Activated CD8-positive, alpha-beta memory T cell treated with anti-CD3 and anti-CD28 coated beads, Interleukin-2, amount 50 U/mL, for 1 hour (primary cell): ENCODE measurements around the gene KCNC3.
"Not testable (repeated sequence)": the region's sequence is repeated elsewhere in the genome, so short reads cannot be mapped to it uniquely, and the experiment has no call there.

ENCODE experiments used
- DNase-seq: peaks from one replicate; pipeline ENCODE4 v3.0.0-alpha.2; 2020; ENCODE audit errors: extremely low read depth

The KCNC3 gene

DNA sequence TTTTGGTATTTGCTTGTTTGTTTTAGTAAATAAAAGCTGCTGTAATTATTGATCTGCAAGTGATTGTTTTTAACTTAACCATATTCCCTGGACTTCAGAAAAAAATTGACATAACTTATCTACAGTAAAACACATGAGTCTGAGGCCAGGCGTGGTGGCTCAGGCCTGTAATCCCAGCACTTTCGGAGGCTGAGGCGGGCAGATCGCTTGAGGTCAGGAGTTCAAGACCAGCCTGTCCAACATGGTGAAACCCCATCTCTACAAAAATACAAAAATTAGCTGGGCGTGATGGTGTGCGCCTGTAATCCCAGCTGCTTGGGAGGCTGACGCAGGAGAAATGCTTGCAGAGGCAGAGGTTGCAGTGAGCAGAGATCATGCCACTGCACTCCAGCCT is 24.3 kb upstream of the KCNC3 start:
- not testable (repeated sequence) for DNase-seq

DNA sequence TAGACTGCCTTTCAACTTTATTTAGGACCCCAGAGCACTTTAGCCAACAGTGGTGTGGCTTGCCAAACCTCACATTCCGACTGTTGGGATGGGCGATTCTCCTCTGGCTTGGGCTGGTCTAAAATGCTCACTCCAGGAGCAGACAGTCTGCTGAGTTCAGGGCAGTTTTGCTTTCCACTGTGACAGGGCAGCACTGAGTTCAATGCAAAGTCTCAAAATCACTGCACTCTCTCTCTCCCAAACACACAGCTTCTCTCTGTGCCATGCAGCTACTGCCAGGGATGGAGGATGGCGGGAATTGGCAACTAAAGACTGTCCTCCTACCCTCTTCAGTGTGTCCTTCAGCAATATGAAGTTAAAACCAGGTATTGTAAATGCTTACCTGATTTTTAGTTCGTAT is 23.1 kb upstream of the KCNC3 start:
- no peak for DNase-seq

DNA sequence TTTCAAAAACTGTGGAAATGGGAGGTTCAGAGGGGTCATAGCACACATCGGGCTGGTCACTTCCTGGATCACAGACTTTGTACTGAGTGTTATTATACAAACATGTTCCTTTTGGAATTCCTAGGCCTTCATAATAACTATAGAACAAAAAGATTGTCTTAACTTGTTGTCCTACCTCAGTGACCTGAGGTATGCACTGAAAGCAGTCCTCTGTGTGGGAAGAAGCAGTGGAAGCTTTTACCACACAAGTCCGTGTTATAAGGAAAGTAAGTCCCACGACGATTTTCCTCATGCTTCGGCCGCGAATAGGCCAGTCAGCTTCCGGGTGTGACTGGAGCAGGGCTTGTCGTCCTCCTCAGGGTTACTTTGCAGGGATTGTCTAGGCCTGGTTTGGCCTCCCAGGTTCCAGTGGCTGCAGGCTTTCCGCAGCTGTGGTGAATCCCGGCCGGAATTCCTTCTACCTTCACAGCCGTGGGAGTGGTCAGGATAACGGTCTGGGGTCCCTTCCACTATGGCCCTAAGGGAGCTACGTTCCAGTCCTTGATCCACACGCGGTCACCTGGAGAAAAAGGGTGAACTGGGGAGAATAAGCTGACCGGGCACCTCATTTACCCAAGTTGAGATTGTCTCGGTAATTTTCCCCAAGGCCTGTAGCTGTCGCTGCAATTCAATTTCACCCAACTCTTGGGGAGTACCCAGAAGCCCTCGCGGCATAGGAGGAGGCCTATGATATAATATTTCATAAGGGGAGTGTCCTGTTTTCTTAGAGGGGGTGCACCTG is 20.3 kb upstream of the KCNC3 start:
- DNase-seq, result no peak

DNA sequence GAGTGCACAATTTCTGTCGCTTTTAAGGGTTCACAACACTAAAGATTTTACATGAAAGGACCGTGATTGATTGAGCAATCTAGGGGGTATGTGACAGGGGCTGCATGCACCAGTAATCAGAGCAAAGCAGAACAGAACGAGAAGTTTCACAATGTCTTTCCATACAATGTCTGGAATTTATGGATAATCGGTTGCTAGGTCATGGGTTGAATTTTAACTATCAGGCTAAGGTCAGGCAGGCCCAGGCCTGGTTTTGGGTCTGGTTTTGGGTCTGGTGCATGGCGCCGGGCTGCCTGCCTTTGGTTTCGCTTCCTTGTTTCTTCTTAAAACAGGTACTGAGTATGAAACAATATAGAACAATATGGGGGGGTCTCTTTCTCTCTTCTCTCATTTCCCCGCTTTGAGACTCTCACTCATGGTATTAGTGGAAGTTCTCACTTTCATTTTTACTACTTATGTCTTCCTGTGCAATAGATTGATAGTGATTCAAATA is 18.0 kb upstream of the KCNC3 start:
- not testable (repeated sequence) for DNase-seq

DNA sequence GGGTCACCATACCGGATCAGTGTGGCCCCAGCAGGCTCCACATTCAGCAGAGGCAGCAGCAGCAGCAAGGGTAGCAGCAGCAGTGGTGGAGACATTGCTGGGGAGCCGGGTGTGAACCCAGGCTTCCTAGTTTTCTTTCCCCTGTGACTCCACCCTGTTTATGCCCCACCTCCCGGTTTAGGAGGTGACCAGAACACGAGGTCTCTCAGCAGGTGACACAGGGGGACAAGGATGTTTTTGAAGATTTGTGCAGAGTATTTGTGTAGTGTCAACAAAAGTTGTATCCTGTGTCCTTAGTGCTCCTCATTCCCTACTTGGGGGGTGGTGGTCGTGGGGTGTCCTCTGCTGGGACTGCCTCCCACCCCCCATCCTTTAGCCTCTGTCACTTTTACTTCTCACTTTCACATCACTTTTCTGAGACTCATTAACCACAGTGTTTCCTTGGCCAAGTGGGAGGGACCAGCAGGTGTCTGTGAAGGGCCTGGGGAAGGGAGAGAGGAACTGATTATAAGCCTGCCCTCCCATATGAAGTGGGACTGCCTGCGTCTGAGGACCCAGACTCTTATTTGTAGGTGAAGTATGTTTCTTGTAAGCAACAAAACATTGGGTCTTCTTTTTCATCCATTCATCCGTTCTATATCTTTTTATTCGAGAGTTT is 15.6 kb upstream of the KCNC3 start:
- DNase-seq, result no peak

DNA sequence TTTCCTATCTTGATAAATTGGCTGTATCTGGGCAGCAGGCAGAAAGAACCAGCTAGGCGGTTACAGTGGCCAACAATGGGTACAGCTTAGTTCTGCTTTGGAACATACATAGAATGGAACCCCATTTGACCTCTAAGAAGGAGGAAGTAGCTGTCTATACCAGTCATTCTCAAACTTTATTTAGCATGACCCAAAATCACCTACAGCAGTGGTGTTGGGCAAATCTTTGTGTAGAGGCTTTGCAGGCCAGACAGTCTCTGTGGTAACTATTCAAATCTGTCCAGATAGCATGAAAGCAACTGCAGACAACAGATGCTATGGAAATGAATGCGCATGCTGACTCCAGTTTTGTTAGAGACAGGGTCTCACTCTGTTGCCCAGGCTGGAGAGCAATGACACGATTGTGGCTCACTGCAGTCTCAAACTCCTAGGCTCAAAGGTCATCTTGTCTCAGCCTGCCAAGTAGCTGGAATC is 12.0 kb upstream of the KCNC3 start:
- no peak for DNase-seq

DNA sequence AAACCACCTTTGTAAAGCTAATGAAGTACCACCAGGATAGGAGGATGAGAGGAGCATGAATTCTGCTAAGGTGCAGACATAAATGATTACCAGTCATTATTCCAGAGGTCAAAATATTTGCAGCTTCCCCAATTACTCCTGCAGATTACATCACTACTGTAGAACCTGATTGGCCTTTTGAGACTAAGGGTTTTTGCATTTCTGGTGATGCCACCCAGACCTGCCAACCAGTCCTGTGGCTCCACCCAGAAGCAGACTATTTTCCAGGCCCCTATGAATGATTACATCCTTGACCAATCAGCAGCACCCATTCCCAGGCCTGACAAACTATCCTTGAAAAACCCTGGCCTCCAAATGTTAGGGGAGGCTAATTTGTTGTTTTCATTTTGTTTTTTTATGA is 11.2 kb upstream of the KCNC3 start:
- no peak for DNase-seq

DNA sequence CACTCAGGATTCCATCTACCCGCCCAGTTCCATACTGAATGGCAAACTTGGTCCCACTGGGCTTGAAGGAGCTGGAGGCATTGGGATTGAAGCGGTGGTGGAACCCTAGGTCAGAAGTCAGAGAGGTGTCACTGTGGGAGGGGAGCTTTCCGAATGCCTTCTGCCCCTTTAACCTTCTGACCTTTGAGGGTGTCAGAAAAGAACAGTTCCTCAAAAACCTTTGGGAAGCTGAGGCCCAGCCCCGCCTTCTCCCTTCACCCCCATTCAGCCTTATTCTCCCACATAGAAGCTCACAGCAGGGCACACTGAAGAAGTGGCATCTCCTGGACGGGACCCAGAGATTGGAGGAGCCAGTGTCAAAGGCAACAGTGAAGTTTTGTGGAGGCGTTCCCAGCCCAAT is 7.9 kb upstream of the KCNC3 start:
- DNase-seq, result not testable (repeated sequence)

DNA sequence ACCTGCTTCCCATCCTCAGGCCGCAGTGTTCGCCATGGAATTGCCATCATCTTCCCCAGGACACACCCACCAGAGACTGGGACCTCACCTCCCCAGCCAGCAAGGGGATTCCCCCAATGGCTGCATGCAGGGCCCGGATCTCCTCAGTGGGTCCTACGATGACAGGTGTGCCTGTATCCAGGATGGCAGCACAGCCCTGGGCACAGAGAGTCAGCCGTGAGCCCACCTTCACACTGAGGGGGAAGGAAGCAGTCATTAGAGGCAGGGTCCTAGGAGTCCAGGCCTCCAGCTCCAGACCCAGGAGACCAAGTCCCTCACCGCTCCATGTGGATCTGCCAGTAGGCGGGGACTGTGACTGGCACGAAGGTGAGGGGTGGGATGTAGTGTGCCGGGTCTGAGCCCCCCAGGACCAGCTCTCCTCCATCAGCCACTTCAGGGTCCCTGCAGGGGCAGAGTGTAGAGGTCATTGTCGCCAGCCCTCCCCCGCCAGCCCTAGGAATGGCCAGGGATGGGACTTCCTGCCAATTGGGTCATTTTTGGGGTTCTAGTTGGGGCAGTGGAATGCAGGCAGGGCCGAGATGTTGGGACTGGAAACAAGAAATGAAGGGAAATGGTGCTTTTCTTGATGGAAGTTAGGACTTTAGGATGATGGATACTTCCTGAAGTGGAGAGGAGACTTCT is 5.7 kb upstream of the KCNC3 start:
- no peak for DNase-seq

DNA sequence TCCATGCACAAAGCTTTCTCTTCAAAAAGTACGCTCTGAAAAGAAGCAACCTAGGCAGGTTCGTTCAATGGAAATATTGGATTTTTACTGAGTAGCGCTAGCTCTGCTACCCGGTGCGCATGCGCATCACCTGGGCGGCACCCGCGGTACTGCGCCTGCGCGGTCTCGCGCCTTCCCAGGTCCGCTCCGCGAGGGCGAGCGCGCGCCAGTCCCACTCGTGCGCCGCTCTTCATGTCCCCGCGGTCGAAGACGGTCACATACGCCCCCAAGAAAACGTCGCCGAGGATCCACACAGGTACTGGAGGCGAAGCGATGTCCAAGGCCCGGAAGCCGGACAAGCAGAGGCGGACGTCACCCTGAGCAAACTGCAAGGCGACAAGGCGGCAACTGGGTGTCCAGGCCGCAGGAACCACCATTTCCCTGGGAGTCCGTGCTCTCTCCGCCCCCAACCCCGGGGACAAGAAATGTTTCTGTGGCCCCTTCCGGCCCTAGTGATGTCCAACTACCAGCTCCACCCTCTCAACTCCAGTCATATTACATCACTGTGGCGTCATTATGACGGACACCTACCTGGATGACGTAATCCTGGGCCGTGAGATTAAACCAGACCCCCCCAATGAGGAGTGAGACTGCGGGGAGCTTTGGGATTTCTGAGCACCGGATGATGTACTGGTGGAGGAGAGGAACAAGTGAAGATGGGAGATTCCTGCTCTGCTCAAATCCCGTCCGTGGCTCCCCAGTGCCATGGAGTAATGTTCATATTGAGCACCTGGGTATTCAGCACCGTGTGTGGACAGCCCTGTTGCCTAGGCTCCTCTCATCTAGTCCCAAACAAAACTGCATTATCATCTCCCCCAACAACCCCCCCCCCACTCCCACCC is 4.8 kb upstream of the KCNC3 start:
- DNase-seq, result no peak

DNA sequence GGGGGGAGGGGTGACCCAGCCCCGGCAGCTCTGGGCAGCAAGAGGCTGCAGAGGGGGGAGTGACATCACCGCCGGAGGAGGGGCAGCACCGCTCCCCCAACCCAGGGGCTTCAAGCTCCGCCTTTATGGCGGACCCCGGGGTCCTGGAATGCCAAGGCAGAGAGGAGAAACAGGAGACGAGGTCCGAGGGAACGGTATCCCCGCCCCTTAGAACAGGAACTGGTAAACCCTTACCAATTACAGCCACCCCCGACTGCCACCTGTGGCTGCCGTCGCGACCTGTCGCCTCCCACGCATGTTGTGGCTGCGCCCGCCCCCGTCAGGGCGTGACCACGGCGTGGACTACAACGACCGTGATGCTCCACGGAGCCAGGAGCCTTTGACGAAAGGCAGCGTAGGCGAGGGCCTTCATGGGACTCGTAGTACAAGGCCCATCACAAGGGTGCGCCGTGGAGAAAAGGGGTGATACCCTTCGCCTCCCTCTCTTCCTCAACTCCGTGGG is 4.1 kb upstream of the KCNC3 start:
- peak; percentile 68 for DNase-seq

DNA sequence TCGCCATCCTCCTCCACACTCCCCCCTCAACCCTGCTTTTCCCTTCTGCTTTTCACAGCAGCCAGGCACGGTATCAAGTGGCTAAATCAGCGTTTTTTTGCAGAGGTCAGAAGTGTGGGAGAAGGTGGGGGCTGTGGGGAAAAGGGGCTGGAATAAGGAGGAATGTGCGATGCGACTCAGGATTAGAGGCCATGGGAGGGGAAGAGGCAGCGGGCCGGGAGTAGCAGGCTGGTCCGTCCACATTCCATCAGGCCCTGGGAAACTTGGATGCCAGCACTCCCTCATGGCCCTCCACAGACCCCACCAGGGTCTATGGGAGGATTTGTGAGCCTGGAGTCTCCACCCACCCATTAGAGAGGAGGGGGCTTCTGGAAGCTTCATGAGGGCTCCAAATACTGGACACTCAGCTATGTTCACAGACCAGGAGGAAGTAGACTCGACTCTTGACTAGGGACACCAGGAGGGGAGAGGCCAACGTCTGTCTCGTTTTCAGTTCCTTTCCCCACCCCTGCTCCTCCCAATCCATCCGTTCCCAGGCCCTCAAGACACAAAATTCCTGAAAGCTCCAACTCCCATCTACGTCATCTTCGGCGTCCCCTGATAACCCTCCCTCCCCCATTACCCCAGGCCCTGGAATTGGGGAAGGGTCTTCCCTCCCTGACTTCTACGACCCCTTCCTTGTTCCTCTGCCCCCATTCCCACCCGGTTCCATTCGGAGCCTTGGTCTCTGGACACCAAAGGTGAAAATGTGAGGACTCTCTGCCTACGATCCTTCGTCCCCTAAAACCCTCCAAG is 3.3 kb upstream of the KCNC3 start:
- no peak for DNase-seq

DNA sequence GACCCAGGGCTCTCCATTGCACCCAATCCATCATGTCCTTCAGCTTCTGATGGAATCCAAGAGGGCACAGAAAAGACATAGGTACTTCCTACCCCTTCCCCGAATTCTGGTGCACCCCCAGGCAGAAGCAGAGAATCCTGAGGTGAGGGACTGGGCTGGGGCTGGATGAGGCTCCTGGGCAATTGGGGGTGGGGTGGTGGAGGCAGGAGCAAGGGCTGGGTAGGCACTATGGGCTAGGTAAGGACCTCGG is 2.7 kb upstream of the KCNC3 start:
- no peak for DNase-seq

DNA sequence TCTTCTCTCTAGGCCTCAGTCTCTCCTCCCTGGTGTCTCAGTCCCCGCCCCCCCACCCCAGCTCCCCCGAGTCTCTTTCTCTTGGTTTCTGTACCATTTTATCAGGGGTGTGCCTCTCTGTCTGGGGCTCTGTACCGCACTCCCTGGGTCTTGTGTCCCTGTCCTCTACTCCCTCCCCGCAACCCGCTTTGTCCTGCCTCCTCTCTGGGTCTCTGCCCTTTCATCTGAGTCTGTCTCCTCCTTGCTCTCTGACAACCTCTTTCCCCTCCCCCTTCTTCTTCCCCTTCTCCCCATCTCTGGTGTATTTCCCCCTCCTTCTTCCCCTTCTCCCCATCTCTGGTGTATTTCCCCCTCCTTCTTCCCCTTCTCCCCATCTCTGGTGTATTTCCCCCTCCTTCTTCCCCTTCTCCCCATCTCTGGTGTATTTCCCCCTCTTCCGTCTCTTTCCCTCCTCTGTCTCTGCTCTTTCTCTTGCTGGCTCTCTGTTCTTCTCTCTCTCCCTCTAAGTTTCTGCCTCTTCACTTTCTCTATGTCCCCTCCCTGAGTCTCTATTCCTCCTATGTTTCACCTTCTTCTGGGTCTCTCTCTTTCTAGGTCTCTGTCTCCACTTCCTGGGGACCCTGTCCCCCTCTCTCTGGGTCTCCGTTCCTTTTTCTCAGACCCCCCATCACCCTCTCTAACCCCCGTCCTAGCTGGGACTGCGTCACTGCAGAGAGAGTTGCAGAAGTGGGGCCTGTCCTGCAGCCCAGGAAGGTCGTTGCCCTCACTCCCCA is 2.2 kb upstream of the KCNC3 start:
- DNase-seq, result no peak

DNA sequence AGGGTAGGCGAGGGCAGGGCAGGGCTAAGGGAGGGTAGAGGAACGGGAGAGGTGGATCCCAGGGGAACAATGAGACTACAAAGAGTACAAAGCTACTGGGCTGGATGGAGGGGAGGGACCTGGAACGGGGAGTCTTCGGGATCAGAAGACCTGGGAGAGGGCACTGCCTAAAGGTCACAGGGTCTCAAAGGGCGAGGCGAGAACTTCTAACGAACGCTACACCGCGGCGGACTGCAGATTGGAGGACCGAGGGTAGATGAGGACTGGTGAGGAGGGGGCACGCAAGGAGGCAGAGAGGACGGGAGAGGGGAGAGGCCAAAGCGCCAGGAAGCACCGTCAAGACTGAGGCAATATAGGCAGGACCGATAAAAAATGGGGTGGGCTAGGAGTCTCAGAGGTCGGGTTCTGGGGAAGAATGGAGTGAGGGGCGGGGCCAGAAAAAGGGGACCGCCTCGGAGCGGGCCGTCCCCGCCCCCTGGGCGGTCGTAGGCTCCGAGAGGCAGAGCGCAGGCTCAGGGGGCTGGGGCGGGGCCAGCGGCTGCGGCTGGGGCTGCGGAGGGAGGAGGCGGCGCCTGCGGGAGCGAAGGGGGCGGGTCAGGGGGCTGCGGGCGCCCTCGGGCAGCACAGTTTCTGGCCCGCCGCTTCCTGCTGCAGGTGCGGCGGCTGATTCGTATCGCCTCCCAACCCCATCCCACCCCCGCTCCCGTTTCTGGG is 1.3 kb upstream of the KCNC3 start:
- DNase-seq, result no peak

DNA sequence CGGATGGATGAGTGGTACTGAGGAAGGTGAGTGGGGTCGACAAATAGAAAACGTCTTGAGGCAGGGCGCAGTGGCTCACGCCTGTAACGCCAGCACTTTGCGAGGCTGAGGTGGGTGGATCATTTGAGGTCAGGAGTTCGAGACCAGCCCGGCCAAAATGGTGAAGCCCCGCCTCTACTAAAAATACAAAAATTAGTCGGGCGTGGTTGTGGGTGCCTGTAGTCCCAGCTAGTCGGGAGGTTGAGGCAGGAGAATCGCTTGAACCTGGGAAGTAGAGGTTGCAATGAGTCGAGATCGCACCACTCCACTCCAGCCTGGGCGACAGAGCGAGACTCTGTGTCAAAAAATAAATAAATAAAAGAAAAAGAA is 733 bp upstream of the KCNC3 start:
- not testable (repeated sequence) for DNase-seq

DNA sequence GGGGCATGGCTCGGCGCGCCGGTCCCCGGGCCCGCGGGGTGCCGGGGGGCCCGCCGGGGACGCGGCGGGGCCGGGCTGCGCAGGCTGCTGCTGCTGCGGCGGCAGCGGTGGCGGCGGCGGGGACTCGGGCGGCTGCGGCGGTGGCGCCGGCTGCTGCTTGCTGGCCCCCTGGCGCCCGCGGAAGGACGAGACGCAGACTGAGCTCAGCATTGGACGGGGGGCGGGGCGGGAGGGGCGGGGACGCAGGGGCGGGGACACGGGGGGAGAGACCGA is 368 bp downstream of the KCNC3 start:
- no peak for DNase-seq

DNA sequence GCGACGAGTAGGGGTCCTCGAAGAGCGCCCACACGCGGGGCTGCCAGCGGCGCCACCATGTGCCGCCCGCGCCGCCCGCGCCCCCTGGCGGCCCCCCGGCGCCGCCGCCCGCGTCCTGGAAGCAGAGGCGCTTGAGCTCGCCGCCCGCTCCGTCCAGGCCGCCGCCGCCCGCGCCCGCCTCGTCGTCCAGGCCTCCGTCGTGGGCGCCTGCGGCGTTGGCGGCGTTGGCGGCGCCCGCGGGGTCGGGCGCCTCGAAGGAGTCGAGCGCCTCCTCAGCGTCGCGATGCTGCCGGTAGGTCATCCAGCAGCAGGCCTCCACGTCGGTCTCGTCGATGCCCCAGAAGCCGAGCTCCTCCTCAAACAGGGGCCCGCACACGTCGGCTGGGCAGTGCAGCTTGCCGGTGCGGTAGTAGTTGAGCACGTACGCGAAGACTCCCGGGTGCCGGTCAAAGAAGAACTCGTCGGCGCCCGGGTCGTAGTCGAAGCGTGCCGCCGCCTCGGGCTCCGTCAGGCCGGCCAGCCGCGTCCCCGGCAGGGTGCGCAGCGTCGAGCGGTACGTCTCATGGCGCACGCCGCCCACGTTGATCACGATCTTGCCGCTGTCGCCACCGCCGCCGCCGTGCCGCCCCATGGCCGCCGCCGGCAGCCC is 829 bp downstream of the KCNC3 start:
- DNase-seq, result no peak

DNA sequence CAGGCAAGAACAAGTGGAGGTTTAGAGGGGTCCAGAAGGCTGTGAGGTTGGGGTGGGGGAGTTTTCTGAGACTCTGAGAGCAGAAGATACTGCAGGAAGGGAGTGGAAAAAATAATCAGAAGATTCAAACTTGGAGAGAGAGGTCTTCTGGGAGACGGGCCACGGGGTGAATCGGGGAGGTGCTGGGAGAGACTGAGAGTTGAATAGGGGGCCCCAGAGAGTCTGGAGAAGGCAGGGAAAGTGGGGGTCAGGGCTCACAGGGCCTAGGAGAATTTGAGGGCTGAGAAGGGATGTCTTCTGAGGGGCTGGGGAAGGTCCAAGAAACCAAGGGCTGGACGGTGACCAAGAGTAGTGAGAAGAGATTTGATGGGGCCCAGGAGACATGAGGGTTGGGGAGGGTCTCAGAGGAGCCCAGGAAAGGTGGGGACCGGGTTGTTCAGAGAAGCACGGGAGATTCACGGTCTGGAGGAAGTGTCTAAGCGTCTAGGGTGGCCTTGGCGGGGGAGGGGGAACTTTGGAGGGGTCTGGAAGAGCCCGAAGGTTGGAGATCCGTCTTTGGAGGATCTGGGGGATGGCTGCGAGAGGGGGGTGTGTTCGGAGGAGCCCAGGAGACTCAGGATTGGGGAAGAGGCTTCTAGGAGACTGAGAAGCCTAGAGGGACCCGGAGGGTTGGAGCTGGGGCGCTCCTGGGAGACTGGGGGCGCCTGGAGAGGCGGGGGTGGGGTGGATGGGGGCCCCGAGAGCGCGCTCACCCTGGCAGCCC is 1.5 kb downstream of the KCNC3 start:
- no peak for DNase-seq
